H1 (cell line): ENCODE data around the gene MEX3D.

Source experiments
- CEBPB ChIP-seq: IDR thresholded peaks from 2 replicates; pipeline ENCODE4 v1.6.1; 2012; ENCODE audit warnings: low read depth, low read length
- EP300 ChIP-seq, 2 experiments: IDR thresholded peaks; 1 replicate in 1 of 2; 2 replicates in 1 of 2; pipeline ENCODE4 v1.6.1; 2011 to 2012; ENCODE audit warnings: low read depth in 2 of 2, low read length in 2 of 2, mild to moderate bottlenecking in 2 of 2, borderline replicate concordance in 1 of 2, inconsistent platforms in 1 of 2, moderate library complexity in 1 of 2
- NRF1 ChIP-seq: IDR thresholded peaks from 2 replicates; pipeline ENCODE4 v1.6.1; 2011; ENCODE audit warnings: mild to moderate bottlenecking, low read depth, low read length, improper control_type of control experiment
- POLR2A ChIP-seq, 2 experiments: IDR thresholded peaks; 1 replicate in 1 of 2; 2 replicates in 1 of 2; pipeline ENCODE4 v1.6.1; 2011; ENCODE audit warnings: low read depth in 2 of 2, low read length in 2 of 2, mild to moderate bottlenecking in 2 of 2; ENCODE audit errors: control extremely low read depth in 1 of 2
- RAD21 ChIP-seq, 2 experiments: IDR thresholded peaks in 1 of 2; conservative IDR thresholded peaks in 1 of 2; 2 replicates each; pipeline ENCODE4 v1.6.1; 2011; ENCODE audit warnings: low read depth in 2 of 2, low read length in 2 of 2, improper control_type of control experiment in 1 of 2, inconsistent platforms in 1 of 2, mild to moderate bottlenecking in 1 of 2, moderate library complexity in 1 of 2
- RFX5 ChIP-seq: IDR thresholded peaks from 2 replicates; pipeline ENCODE4 v1.6.1; 2011; ENCODE audit warnings: low read depth, low read length, improper control_type of control experiment, borderline replicate concordance
- TAF7 ChIP-seq: optimal IDR thresholded peaks from 2 replicates; pipeline ENCODE3; 2011; ENCODE audit warnings: low read depth, mild to moderate bottlenecking, inconsistent platforms, low read length, moderate library complexity, borderline replicate concordance
- ZNF274 ChIP-seq: IDR thresholded peaks from 2 replicates; pipeline ENCODE4 v1.7.0; 2012; ENCODE audit warnings: low read length, borderline replicate concordance; ENCODE audit errors: extremely low read depth
- TF ChIP-seq, protein P1 (sequence below): IDR thresholded peaks from 2 replicates; pipeline ENCODE4 v1.6.1; 2011; ENCODE audit warnings: low read length, improper control_type of control experiment
- TF ChIP-seq, protein P2 (sequence below), 3 experiments: IDR thresholded peaks; 1 replicate in 2 of 3; 2 replicates in 1 of 3; pipeline versions ENCODE4 v1.5.1 to v1.6.1; 2011; ENCODE audit warnings: low read length in 3 of 3, mild to moderate bottlenecking in 3 of 3, inconsistent platforms in 2 of 3, low read depth in 1 of 3, moderate library complexity in 1 of 3; ENCODE audit not compliant: insufficient read depth in 1 of 3; ENCODE audit errors: control extremely low read depth in 1 of 3
- TF ChIP-seq, protein P3 (sequence below): IDR thresholded peaks from 2 replicates; pipeline ENCODE4 v1.6.1; 2012; ENCODE audit warnings: inconsistent platforms

DNA sequence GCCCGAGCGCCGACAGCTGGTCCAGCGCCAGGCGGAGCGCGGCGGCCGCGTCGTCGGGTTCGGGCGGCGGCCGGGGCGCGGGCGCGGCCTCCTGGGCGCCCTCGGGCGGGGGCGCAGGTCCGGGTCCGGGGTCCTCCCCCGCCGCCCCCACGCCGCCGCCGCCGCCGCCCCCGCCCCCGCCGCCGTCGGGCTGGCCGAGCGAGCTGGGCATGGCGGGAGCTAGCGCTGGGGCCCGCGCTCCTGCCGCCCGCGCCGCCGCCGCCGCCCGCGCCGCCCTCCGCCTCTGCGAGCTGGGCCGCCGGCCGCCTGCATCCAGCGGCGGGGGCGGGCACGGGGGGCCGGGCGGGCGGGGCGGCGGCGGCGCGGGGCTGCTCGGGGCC, 287 bp downstream of the MEX3D start:
- TF ChIP-seq, protein P1, sequence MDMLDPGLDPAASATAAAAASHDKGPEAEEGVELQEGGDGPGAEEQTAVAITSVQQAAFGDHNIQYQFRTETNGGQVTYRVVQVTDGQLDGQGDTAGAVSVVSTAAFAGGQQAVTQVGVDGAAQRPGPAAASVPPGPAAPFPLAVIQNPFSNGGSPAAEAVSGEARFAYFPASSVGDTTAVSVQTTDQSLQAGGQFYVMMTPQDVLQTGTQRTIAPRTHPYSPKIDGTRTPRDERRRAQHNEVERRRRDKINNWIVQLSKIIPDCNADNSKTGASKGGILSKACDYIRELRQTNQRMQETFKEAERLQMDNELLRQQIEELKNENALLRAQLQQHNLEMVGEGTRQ = no peak
- TF ChIP-seq POLR2A (IDR thresholded peaks at IDR 0.05; ENCODE audit: control extremely low read depth in 1 of 2, low read depth in 2 of 2, low read length in 2 of 2) = no peak
- TF ChIP-seq, protein P2, sequence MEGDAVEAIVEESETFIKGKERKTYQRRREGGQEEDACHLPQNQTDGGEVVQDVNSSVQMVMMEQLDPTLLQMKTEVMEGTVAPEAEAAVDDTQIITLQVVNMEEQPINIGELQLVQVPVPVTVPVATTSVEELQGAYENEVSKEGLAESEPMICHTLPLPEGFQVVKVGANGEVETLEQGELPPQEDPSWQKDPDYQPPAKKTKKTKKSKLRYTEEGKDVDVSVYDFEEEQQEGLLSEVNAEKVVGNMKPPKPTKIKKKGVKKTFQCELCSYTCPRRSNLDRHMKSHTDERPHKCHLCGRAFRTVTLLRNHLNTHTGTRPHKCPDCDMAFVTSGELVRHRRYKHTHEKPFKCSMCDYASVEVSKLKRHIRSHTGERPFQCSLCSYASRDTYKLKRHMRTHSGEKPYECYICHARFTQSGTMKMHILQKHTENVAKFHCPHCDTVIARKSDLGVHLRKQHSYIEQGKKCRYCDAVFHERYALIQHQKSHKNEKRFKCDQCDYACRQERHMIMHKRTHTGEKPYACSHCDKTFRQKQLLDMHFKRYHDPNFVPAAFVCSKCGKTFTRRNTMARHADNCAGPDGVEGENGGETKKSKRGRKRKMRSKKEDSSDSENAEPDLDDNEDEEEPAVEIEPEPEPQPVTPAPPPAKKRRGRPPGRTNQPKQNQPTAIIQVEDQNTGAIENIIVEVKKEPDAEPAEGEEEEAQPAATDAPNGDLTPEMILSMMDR (IDR thresholded peaks at IDR 0.05; ENCODE audit: control extremely low read depth in 1 of 3, insufficient read depth in 1 of 3, low read depth in 1 of 3, low read length in 3 of 3) = no peak
- TF ChIP-seq RFX5 = no peak
- no peak for TF ChIP-seq TAF7
- TF ChIP-seq, protein P3, sequence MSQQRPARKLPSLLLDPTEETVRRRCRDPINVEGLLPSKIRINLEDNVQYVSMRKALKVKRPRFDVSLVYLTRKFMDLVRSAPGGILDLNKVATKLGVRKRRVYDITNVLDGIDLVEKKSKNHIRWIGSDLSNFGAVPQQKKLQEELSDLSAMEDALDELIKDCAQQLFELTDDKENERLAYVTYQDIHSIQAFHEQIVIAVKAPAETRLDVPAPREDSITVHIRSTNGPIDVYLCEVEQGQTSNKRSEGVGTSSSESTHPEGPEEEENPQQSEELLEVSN = no peak
- no peak for TF ChIP-seq NRF1
- no peak for TF ChIP-seq EP300 (IDR thresholded peaks at IDR 0.05; ENCODE audit: borderline replicate concordance in 1 of 2, low read depth in 2 of 2, low read length in 2 of 2)
- TF ChIP-seq ZNF274 = no peak
- no peak for TF ChIP-seq RAD21 (IDR thresholded peaks at IDR 0.05 in 1 of 2, conservative IDR thresholded peaks at IDR 0.05 in 1 of 2; ENCODE audit: low read depth in 2 of 2, low read length in 2 of 2)
- TF ChIP-seq CEBPB = no peak
